GM13977 (cell line): ENCODE data around the gene SLIT3.

Experiments used
- DNase-seq: peaks from one replicate; pipeline ENCODE4 v3.0.0; 2012; ENCODE audit warnings: low spot score
- CTCF ChIP-seq: IDR thresholded peaks from 2 replicates; pipeline ENCODE4 v1.5.1; 2012; ENCODE audit warnings: mild to moderate bottlenecking, control low read depth; ENCODE audit not compliant: insufficient read depth; ENCODE audit errors: extremely low read depth, missing control alignments
- in situ Hi-C: fragments of 300-500 bp; cut with MboI; formaldehyde crosslinking; loops from one replicate; pipeline ENCODE4 v1.12.0; 2022; ENCODE audit warnings: low sequenced_read_pairs, low pct_unique_long_range_greater_than_20kb, mixed read lengths, inconsistent platforms; ENCODE audit not compliant: unreplicated experiment

The SLIT3 gene

GRCh38 chr5:169104937-169105494, 195.9 kb downstream of the SLIT3 start:
- no peak for DNase-seq
- in situ Hi-C loops: no loop called here
- no peak for TF ChIP-seq CTCF

- in situ Hi-C loops: no loop called here
- DNase-seq: no peak
- no peak for TF ChIP-seq CTCF
Measured at GRCh38 chr5:169103586-169104181, 197.3 kb downstream of the SLIT3 start.

DNA sequence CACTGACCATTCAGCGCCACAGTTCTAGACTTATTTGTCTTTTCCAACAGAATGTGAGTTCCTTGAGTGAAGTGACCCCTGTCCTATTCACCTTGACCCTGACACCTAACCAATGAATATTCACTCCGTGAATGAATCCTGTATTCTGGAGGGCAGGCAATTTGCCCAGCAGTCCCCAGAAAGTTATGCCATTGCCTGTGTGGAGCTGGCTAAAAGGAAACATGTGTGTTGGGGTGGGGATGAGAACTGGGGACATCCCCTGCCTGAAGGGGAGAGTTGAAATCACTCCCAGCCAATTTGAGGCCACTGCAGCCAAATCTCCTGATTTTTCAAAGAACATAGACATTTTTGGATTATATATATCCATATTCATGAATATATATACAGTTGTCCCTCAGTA, 199.0 kb downstream of the SLIT3 start:
- in situ Hi-C loops: no loop called here
- no peak for DNase-seq
- no peak for TF ChIP-seq CTCF

DNA sequence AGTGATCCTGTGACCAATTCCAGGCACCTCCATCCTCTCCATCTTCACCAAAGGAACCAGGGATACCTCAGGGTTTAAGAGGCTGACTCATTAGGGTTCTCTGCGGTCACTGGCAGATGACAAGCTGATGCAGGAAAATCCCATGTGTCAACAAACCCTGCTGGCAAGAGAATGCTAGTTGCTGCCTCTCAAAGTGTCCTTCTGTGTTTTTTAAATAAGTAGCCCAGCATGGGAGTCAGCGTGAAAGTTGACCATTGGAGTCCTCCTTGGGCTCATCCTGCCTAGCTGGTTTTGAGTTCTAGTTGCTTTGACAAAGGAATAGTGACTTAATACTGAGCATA, 200.2 kb downstream of the SLIT3 start:
- no peak for DNase-seq
- no peak for TF ChIP-seq CTCF
- in situ Hi-C loops: no loop called here

DNA sequence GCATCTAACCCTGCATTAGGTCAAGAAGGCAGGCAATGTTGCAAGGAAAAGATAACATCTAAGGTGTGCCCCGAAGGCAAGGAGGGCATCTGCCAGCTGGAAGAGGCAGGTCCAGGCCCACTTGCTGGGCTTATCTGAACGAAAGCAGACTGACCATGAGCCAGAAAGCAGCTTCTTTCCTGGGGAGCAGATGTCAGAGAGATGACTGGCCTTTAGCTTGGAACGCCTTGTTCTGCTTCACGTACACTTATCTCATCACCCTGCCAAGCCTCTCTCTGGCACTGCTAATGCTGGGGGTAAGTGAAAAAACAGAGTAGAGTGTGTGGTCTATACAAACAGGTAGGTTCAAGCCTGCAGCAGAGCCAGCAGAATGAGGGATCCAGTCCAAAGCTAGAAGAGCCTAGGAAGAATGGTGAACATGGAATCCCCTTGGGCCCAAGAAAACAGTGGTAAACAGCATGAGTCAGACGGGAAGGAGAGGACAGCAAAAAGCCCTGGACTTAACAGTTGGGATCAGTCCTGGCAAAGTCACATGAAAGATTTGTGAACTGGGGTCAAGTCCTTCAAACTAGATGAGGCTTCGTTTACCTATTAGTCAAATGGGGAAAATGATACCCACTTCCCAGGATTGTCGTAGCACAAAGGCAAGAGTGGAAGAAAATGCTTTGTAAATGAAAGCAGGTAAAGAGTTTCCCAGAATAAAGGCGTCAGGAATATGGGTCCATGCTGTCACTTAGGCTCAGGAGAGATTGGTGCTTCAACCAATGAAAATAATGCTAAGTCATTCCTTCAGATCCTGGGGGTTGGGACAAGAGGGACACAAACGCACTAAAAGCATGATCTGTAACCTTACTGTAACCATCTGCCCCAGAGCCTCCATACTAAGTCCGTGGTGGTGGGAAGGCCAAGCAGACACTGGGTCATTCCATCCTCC, 200.9 kb downstream of the SLIT3 start:
- TF ChIP-seq CTCF: no peak
- no peak for DNase-seq
- in situ Hi-C loops: no loop called here

DNA sequence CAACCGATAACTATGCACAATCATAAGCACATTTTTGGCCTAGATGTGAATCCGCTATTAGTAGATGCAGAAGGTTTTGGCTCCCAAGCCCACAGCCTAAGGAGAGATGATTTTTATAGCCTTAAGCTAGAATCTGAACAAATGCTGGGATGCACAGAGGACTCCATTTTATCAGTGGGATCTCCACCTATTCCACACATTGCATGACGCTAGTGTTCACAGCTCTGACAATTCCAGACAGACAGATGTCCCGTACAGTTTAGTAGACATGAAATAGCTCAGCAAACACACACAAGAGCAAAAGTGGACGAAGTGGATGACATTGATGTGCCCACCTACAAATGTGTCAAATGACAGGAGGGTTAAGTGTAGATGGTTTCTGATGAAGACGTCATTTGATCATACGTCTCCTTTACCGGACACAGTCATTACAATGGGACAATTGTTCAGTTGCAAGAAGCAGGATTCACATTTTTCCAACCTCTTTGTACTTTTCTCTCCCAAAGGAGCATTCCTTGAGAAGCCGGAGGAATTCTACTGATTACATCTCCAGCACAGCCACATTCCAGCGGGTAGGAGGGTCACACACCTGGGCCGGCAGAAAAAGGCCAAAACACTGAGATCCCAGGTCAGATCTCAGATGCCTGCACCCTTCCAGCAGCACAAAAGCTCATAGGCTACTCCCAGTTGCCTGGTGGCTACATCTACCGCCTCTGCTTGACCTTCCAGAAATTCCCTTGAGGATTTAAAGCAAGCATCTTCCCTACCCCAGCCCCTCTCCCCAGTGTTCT, 202.4 kb downstream of the SLIT3 start:
- no peak for TF ChIP-seq CTCF
- in situ Hi-C loops: no loop called here
- no peak for DNase-seq
